Measurements from ENCODE around the gene PTPN23. TPM values are rescaled to one million over a fixed set of nuclear protein-coding genes. Genes with fewer than 3 reads are reported as not detected.

PTPN23 gene
- total and polyA plus RNA-seq, 2 of the 8 experiments (the other 6 are each of a cell fraction or from before 2014, with no cell fraction given), result 2.9 to 46.7 TPM

DNA sequence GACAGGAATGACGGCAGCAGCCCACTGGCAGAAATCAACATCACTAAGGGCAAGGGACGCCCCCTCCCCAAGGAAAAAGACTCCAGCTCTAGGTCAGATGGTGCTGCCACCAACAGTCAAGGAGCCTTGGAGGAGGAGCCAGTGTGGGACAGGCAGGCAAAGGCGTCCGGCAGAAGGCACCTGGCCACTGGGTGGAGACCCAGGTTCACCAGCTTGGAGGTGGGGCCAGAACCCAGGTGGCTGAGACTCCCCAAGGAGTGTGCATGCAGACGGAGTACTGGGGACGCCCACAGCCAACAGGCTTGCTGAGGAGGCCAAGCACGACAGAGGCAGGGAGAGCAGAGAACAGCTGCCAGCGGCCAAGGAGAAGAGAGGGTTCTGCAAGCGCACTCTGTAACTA, 35.2 kb downstream of the PTPN23 start (continued):
- TF ChIP-seq, protein P1, sequence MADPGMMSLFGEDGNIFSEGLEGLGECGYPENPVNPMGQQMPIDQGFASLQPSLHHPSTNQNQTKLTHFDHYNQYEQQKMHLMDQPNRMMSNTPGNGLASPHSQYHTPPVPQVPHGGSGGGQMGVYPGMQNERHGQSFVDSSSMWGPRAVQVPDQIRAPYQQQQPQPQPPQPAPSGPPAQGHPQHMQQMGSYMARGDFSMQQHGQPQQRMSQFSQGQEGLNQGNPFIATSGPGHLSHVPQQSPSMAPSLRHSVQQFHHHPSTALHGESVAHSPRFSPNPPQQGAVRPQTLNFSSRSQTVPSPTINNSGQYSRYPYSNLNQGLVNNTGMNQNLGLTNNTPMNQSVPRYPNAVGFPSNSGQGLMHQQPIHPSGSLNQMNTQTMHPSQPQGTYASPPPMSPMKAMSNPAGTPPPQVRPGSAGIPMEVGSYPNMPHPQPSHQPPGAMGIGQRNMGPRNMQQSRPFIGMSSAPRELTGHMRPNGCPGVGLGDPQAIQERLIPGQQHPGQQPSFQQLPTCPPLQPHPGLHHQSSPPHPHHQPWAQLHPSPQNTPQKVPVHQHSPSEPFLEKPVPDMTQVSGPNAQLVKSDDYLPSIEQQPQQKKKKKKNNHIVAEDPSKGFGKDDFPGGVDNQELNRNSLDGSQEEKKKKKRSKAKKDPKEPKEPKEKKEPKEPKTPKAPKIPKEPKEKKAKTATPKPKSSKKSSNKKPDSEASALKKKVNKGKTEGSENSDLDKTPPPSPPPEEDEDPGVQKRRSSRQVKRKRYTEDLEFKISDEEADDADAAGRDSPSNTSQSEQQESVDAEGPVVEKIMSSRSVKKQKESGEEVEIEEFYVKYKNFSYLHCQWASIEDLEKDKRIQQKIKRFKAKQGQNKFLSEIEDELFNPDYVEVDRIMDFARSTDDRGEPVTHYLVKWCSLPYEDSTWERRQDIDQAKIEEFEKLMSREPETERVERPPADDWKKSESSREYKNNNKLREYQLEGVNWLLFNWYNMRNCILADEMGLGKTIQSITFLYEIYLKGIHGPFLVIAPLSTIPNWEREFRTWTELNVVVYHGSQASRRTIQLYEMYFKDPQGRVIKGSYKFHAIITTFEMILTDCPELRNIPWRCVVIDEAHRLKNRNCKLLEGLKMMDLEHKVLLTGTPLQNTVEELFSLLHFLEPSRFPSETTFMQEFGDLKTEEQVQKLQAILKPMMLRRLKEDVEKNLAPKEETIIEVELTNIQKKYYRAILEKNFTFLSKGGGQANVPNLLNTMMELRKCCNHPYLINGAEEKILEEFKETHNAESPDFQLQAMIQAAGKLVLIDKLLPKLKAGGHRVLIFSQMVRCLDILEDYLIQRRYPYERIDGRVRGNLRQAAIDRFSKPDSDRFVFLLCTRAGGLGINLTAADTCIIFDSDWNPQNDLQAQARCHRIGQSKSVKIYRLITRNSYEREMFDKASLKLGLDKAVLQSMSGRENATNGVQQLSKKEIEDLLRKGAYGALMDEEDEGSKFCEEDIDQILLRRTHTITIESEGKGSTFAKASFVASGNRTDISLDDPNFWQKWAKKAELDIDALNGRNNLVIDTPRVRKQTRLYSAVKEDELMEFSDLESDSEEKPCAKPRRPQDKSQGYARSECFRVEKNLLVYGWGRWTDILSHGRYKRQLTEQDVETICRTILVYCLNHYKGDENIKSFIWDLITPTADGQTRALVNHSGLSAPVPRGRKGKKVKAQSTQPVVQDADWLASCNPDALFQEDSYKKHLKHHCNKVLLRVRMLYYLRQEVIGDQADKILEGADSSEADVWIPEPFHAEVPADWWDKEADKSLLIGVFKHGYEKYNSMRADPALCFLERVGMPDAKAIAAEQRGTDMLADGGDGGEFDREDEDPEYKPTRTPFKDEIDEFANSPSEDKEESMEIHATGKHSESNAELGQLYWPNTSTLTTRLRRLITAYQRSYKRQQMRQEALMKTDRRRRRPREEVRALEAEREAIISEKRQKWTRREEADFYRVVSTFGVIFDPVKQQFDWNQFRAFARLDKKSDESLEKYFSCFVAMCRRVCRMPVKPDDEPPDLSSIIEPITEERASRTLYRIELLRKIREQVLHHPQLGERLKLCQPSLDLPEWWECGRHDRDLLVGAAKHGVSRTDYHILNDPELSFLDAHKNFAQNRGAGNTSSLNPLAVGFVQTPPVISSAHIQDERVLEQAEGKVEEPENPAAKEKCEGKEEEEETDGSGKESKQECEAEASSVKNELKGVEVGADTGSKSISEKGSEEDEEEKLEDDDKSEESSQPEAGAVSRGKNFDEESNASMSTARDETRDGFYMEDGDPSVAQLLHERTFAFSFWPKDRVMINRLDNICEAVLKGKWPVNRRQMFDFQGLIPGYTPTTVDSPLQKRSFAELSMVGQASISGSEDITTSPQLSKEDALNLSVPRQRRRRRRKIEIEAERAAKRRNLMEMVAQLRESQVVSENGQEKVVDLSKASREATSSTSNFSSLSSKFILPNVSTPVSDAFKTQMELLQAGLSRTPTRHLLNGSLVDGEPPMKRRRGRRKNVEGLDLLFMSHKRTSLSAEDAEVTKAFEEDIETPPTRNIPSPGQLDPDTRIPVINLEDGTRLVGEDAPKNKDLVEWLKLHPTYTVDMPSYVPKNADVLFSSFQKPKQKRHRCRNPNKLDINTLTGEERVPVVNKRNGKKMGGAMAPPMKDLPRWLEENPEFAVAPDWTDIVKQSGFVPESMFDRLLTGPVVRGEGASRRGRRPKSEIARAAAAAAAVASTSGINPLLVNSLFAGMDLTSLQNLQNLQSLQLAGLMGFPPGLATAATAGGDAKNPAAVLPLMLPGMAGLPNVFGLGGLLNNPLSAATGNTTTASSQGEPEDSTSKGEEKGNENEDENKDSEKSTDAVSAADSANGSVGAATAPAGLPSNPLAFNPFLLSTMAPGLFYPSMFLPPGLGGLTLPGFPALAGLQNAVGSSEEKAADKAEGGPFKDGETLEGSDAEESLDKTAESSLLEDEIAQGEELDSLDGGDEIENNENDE (IDR thresholded peaks at IDR 0.05; ENCODE audit: insufficient replicate concordance, low read length), result no peak
- TF ChIP-seq RBBP5 (IDR thresholded peaks at IDR 0.05; ENCODE audit: borderline replicate concordance, low read depth, low read length) (no peak), POLR2AphosphoS5 (IDR thresholded peaks at IDR 0.05; ENCODE audit: low read depth, low read length) (peak; percentile 47; the same call in 1 of the 2 replicates), CBX8 (IDR thresholded peaks at IDR 0.05; ENCODE audit: borderline replicate concordance, low read depth, low read length) (no peak), RAD21 (IDR thresholded peaks at IDR 0.05 in 1 of 2, conservative IDR thresholded peaks at IDR 0.05 in 1 of 2; ENCODE audit: low read depth in 2 of 2, low read length in 2 of 2) (peak; percentile 1 to 6; a peak in 1 of 4 replicates)
